Body of pancreas (tissue), 4 donors: ENCODE results near the gene DIDO1. TPM values are rescaled to one million over a fixed set of nuclear protein-coding genes. Genes with fewer than 3 reads are reported as not detected.

Source experiments
- ATAC-seq: fragments of 150-250 bp; one replicate; pipeline ENCODE4 v1.9.1; 2016
- DNase-seq, 4 donors: peaks; one replicate each; pipeline ENCODE4 v3.0.0-alpha.2; 2019
- H3K27ac ChIP-seq, 4 donors: fragments of 200-600 bp; sonication (generic); 1 replicate in 3 of 4; 2 replicates in 1 of 4; pipeline versions ENCODE4 v1.5.1 to v1.6.1; 2016 to 2019; ENCODE audit warnings: mild to moderate bottlenecking in 1 of 4, mixed read lengths in 1 of 4, moderate library complexity in 1 of 4
- H3K27me3 ChIP-seq, 2 donors: fragments of 200-600 bp; sonication (generic); one replicate each; pipeline ENCODE4 v1.6.0; 2016; ENCODE audit warnings: mild to moderate bottlenecking in 1 of 2
- H3K36me3 ChIP-seq, 2 donors: fragments of 200-600 bp; sonication (generic); replicated peaks in 1 of 2; 2 replicates each; pipeline ENCODE4 v1.5.1; 2016; ENCODE audit warnings: low read depth in 2 of 2; ENCODE audit not compliant: insufficient read depth in 1 of 2
- H3K4me1 ChIP-seq: fragments of 200-600 bp; sonication (generic); one replicate; pipeline ENCODE4 v1.6.0; 2016
- H3K4me3 ChIP-seq, 2 donors: fragments of 200-600 bp; sonication (generic); 1 replicate in 1 of 2; 2 replicates in 1 of 2; pipeline ENCODE4 v1.5.1; 2016 to 2019
- H3K9me3 ChIP-seq, 3 donors: fragments of 200-600 bp; sonication (generic); 1 replicate in 2 of 3; 2 replicates in 1 of 3; pipeline ENCODE4 v1.5.1; 2016
- POLR2A ChIP-seq, 3 donors: fragments of 450-650 bp; IDR thresholded peaks; one replicate each; pipeline ENCODE4 v1.6.1; 2016; ENCODE audit warnings: antibody characterized with exemption in 3 of 3, mild to moderate bottlenecking in 2 of 3
- WGBS, 2 donors: methylation state at CpG; one replicate each; pipeline ENCODE4 v1.1.5; 2017; 5-methylcytosine and 5-hydroxymethylcytosine counted together
- intact Hi-C: fragments of 100-400 bp; cut with DNase I; formaldehyde crosslinking; loops from one replicate; pipeline ENCODE4 v1.15.1; 2023
- total RNA-seq, 2 donors: library from RNA; depleted of rRNA; stranded (reverse); fragments of >200 nt; gene quantifications; one replicate each; pipeline ENCODE4 v1.1.0, GENCODE V29; 2016
- TF ChIP-seq, protein P1 (sequence below), 7 experiments: fragments of 450-650 bp in 4 of 7; fragments of 200-600 bp in 3 of 7; sonication (generic) in 3 of 7; IDR thresholded peaks; one replicate each; pipeline ENCODE4 v1.5.1; 2016 to 2019; ENCODE audit warnings: antibody characterized with exemption in 7 of 7

Gene DIDO1
- total RNA-seq, 2 donors from 2014 or later: 38.4 to 51.7 TPM

DNA sequence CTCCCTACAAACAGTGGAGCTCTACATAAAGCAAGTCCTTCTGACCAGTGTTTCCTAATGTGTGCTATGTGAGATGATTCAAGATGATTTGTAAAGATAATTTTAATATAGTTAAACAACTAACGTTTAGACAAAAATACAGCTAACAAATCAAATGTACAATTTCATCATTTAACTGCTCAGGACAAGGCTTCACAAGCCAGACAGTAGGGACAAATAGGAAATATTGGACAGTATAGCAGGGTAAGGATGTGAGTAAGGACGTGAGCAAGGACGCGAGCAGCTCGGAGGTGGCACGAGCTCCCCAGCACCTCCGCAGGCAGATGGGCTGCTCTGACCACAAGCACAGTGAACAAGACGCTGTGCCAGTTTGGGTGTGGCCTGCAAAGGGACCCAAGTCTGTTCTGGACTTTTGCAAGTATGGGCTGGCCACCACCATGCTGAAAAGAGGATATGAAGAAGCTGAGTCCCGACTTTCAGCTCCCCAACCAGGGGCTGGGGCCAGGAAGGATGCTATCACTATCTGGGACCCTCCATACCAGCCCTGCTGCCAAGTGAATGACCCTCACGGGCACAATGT lies 14.5 kb downstream of the DIDO1 start:
- Histone ChIP-seq H3K9me3 (no peaks in the 10 kb centered on the region), H3K4me1 (peaks cover 34% of the 10 kb centered on the region), H3K4me3 (no peak overlapping the region), H3K27ac (no peak overlapping the region), H3K36me3 (peaks cover 20 to 36% of the 10 kb centered on the region in 2 donors), H3K27me3 (no peaks in the 10 kb centered on the region)
- DNase-seq: no peak
- TF ChIP-seq POLR2A (IDR thresholded peaks at IDR 0.05): no peak
- WGBS, 2 donors: 82 to 89% methylated on average over 10 of the region's 10 CpGs
- intact Hi-C loops: no loop called here
- no peak for ATAC-seq

DNA sequence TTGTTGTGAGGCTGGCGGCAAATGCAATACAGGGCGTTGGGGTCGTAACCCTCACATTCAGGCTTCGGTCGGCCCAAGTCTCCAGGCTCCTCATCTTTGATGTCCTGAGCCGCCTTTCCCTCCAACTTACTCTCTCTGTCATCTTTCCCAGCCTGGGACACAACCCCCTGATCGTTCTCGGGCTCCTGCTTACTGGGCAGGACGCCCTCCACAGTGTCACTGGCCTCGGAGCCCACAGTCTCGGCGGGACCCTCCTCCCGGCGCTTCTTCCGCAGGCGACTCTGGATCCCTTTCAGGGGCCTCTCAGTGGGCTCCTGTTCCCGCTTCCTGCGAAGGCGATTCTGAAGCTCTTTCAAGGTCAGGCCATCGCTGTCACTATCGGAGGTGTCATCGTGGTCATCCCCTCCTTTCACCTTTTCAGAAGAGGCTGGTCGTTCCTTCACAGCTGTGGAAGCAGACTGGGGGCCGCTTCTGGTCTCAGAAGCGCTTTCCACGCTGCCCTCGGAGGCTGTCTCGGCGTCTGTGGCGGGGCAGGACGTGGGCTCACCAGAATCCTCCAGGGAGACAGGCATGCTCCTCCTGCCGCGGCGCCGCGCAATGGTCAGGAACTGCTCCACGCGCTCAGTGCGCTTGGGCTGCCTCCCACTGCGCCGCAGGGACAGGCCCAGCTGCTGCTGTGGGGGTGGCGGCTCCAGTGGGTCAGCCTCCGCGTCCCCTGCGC lies 15.4 kb downstream of the DIDO1 start:
- ATAC-seq: no peak
- Histone ChIP-seq H3K36me3 (peaks cover 24 to 43% of the 10 kb centered on the region in 2 donors), H3K9me3 (no peaks in the 10 kb centered on the region), H3K4me3 (no peak overlapping the region), H3K27me3 (no peaks in the 10 kb centered on the region), H3K27ac (no peak overlapping the region), H3K4me1 (peaks cover 28% of the 10 kb centered on the region)
- 95% methylated on average over 38 to 45 of the region's 45 CpGs for WGBS, 2 donors
- TF ChIP-seq POLR2A (IDR thresholded peaks at IDR 0.05): no peak
- TF ChIP-seq, protein P1, sequence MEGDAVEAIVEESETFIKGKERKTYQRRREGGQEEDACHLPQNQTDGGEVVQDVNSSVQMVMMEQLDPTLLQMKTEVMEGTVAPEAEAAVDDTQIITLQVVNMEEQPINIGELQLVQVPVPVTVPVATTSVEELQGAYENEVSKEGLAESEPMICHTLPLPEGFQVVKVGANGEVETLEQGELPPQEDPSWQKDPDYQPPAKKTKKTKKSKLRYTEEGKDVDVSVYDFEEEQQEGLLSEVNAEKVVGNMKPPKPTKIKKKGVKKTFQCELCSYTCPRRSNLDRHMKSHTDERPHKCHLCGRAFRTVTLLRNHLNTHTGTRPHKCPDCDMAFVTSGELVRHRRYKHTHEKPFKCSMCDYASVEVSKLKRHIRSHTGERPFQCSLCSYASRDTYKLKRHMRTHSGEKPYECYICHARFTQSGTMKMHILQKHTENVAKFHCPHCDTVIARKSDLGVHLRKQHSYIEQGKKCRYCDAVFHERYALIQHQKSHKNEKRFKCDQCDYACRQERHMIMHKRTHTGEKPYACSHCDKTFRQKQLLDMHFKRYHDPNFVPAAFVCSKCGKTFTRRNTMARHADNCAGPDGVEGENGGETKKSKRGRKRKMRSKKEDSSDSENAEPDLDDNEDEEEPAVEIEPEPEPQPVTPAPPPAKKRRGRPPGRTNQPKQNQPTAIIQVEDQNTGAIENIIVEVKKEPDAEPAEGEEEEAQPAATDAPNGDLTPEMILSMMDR (IDR thresholded peaks at IDR 0.05): no peak
- DNase-seq: no peak
- intact Hi-C loops: no loop called here

DNA sequence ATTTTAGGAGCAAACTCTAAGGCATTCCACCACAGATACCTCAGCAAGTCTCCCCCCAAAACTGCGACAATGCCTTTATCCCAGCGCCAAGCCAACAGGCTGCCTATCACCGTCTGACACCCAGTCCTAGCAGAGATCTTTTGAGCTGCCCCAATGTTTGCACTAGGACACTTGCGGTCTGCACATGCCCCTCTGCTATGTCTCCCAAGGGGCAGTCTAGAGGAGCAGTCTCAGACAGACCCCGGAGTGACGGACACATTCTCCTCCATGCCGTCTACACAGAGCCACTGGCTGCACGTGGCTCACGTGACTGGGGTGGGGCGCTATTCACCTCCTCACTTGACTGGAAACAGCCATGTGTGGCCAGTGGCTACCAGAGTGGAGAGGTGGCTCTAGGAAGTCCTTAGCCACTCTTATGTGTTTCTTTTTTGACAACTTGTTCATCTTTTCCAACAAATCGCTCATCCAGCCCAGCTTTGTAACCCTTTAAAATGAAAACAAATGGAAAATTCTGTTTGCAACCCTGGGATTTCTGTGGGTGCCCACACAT lies 16.0 kb downstream of the DIDO1 start:
- 87 to 94% methylated on average over 11 of the region's 11 CpGs for WGBS, 2 donors
- DNase-seq (no peak), ATAC-seq (no peak)
- H3K4me1 ChIP-seq: peaks cover 22% of the 10 kb centered on the region
- no peak overlapping the region for H3K4me3 ChIP-seq
- peaks cover 24 to 50% of the 10 kb centered on the region in 2 donors for H3K36me3 ChIP-seq
- no peaks in the 10 kb centered on the region for H3K27me3 ChIP-seq
- no peaks in the 10 kb centered on the region for H3K9me3 ChIP-seq
- H3K27ac ChIP-seq: no peak overlapping the region
- intact Hi-C loops: no loop called here
- TF ChIP-seq, protein P1 (IDR thresholded peaks at IDR 0.05): no peak
- TF ChIP-seq POLR2A (IDR thresholded peaks at IDR 0.05): no peak

DNA sequence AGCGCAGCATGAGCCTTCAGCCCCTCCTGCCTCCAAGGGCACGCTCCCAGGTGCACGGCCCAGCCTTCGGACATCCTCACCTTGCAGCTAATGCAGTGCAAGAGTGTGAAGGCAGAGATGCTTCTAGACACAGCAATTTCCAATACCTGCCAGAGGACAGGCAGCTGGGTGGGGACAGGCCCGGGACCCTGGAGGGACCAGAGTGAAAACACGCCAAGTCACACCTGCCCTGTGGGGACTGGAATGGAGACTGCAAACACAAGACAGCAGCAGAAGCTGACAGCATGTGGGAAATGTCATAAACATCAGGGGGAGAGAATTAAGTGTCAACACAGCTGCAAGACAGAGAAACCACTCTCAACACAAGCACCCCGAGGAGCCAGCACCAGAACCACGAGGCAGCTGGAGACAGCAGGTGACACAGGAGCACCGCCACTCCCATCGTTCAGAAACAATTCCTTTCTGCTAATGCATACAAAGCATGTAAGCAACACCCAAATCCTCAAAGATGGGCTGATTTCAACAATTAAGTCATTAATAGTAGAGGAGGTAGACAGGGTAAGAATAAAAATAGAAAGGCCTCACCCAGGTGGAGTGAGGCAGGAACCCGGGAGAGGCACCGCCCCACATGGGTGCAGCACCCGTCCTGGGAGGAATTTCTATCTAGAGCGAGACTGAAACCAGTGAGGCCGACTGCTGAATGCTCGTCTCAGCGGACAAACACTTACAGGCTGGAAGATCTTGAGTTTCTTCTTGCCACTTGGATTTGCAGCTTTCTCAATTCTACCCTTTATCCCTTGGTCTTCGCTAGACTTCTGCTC lies 17.1 kb downstream of the DIDO1 start:
- no peak overlapping the region for H3K4me3 ChIP-seq
- H3K27me3 ChIP-seq: no peaks in the 10 kb centered on the region
- no peak for TF ChIP-seq POLR2A (IDR thresholded peaks at IDR 0.05)
- TF ChIP-seq, protein P1 (IDR thresholded peaks at IDR 0.05): no peak
- 82 to 84% methylated on average over 18 of the region's 18 CpGs for WGBS, 2 donors
- H3K36me3 ChIP-seq: peaks cover 30 to 57% of the 10 kb centered on the region in 2 donors
- H3K9me3 ChIP-seq: no peaks in the 10 kb centered on the region
- no peak overlapping the region for H3K27ac ChIP-seq
- DNase-seq (no peak), ATAC-seq (no peak)
- peaks cover 12% of the 10 kb centered on the region for H3K4me1 ChIP-seq
- intact Hi-C loops: no loop called here
